ENCODE data around the gene DUSP16. TPM values are rescaled to one million over a fixed set of nuclear protein-coding genes. Genes with fewer than 3 reads are reported as not detected.
"Not testable (repeated sequence)": the region's sequence is repeated elsewhere in the genome, so short reads cannot be mapped to it uniquely, and the experiment has no call there.

The DUSP16 gene
- total RNA-seq, 2 donors from 2014 or later: 81.1 to 94.8 TPM

GRCh38 chr12:12503384-12504078 is 59.1 kb downstream of the DUSP16 start:
- peak in 2 of 3 donors; percentile 14 to 23 for DNase-seq
- H3K27me3 Mint-ChIP-seq: no peaks in the 10 kb centered on the region
- peaks cover 5% of the 10 kb centered on the region for H3K36me3 Mint-ChIP-seq (ENCODE audit: low read depth)
- peaks cover 60% of the 10 kb centered on the region for H3K4me1 Mint-ChIP-seq
- H3K4me3 Mint-ChIP-seq: peak overlapping the region; percentile 83
- H3K9me3 ChIP-seq (ENCODE audit: control insufficient read depth, low read length, poor library complexity, severe bottlenecking): no peaks in the 10 kb centered on the region
- H3K27ac Mint-ChIP-seq: peak overlapping the region; percentile 98
- peak; percentile 37 for ATAC-seq

DNA sequence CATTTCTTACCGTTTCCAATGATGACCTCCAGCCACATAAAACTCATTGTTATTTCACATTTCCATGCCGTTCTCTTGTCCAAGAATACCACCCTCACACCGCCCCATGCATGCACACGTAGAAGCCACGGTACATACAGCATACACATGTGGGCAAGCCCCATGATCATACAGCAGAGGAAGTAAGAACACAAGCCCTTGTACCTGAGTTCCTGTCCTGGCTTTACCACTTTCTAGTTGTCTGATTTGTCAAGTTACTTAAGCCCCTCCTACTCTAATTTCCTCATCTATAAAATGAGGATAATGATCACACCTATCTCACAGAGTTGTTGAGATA is 59.9 kb downstream of the DUSP16 start:
- peaks cover 55% of the 10 kb centered on the region for H3K4me1 Mint-ChIP-seq
- H3K27ac Mint-ChIP-seq: peak overlapping the region; percentile 98
- no peaks in the 10 kb centered on the region for H3K9me3 ChIP-seq (ENCODE audit: control insufficient read depth, low read length, poor library complexity, severe bottlenecking)
- H3K36me3 Mint-ChIP-seq (ENCODE audit: low read depth): peaks cover 5% of the 10 kb centered on the region
- peak; percentile 79 for ATAC-seq
- H3K27me3 Mint-ChIP-seq: no peaks in the 10 kb centered on the region
- peak in 1 of 3 donors; percentile 14 for DNase-seq
- peak overlapping the region; percentile 83 for H3K4me3 Mint-ChIP-seq

- Mint-ChIP-seq H3K4me1 (peaks cover 55% of the 10 kb centered on the region), H3K27ac (peak overlapping the region; percentile 98), H3K4me3 (peak overlapping the region; percentile 83)
- not testable (repeated sequence) for H3K27me3 Mint-ChIP-seq; H3K36me3 Mint-ChIP-seq (ENCODE audit: low read depth); H3K9me3 ChIP-seq (ENCODE audit: control insufficient read depth, low read length, poor library complexity, severe bottlenecking)
- DNase-seq: peak in 1 of 3 donors; percentile 11
- peak; percentile 53 for ATAC-seq
These were observed 60.4 kb downstream of the DUSP16 start for GRCh38 chr12:12502130-12502814.

DNA sequence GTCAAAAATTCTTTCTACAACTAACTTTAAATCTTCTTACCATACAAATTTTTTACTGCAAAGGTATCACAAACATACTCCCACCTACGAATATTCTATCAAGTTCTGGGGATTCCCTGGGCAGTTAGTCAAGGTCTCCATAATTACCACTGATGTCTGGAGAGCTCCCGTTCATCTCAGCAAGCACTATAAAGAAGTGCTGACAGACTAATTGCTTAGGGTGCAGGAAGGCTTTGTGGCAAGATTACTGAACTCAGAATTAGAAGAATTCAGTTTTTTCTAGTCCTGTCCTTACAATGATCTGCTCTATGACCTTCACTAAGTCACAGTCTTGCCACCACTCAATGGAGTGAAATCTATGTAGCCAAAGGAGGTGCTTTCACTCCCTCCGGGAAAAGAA is 61.5 kb downstream of the DUSP16 start:
- Mint-ChIP-seq H3K27ac (peak overlapping the region; percentile 98), H3K4me3 (peak overlapping the region; percentile 66), H3K27me3 (no peaks in the 10 kb centered on the region), H3K4me1 (peaks cover 49% of the 10 kb centered on the region), H3K36me3 (ENCODE audit: low read depth) (peaks cover 5% of the 10 kb centered on the region)
- H3K9me3 ChIP-seq (ENCODE audit: control insufficient read depth, low read length, poor library complexity, severe bottlenecking): no peaks in the 10 kb centered on the region
- ATAC-seq (peak; percentile 26), DNase-seq (no peak)

GRCh38 chr12:12499909-12500604 is 62.6 kb downstream of the DUSP16 start:
- no peaks in the 10 kb centered on the region for H3K9me3 ChIP-seq (ENCODE audit: control insufficient read depth, low read length, poor library complexity, severe bottlenecking)
- DNase-seq: no peak
- Mint-ChIP-seq H3K4me1 (peaks cover 45% of the 10 kb centered on the region), H3K4me3 (peak overlapping the region; percentile 75), H3K36me3 (ENCODE audit: low read depth) (peaks cover 5% of the 10 kb centered on the region), H3K27me3 (no peaks in the 10 kb centered on the region), H3K27ac (peak overlapping the region; percentile 98)
- ATAC-seq: peak; percentile 23

DNA sequence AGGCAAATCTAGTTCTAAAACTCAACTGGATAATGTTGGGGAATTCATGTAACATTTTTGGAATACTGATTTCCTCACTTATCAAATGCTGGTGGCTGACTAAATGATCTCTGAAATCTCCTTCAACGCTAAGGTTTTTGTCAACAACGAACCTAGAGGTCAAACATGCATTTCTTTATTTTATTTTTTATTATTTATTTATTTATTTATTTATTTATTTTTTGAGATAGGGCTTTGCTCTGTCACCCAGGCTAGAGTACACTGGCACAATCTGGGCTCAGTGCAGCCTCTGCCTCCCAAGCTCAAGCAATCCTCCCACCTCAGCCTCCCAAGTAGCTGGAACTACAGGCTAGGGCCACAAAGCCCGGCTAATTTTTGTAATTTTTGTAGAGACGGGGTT is 64.5 kb downstream of the DUSP16 start:
- DNase-seq: no peak
- Mint-ChIP-seq H3K27ac (peak overlapping the region; percentile 98), H3K4me1 (peaks cover 38% of the 10 kb centered on the region)

GRCh38 chr12:12495536-12495935 is 67.1 kb downstream of the DUSP16 start:
- H3K4me1 Mint-ChIP-seq: peaks cover 22% of the 10 kb centered on the region
- no peak overlapping the region for H3K4me3 Mint-ChIP-seq
- peaks cover 3% of the 10 kb centered on the region for H3K36me3 Mint-ChIP-seq (ENCODE audit: low read depth)
- DNase-seq (no peak), ATAC-seq (no peak)
- H3K9me3 ChIP-seq (ENCODE audit: control insufficient read depth, low read length, poor library complexity, severe bottlenecking): no peaks in the 10 kb centered on the region
- no peaks in the 10 kb centered on the region for H3K27me3 Mint-ChIP-seq
- no peak overlapping the region for H3K27ac Mint-ChIP-seq

More for the DNA sequence above, 64.5 kb downstream of the DUSP16 start:
- H3K4me3 Mint-ChIP-seq: no peak overlapping the region
- H3K27me3 Mint-ChIP-seq: no peaks in the 10 kb centered on the region
- H3K36me3 Mint-ChIP-seq (ENCODE audit: low read depth): peaks cover 5% of the 10 kb centered on the region
- H3K9me3 ChIP-seq (ENCODE audit: control insufficient read depth, low read length, poor library complexity, severe bottlenecking): no peaks in the 10 kb centered on the region
- no peak for ATAC-seq

DNA sequence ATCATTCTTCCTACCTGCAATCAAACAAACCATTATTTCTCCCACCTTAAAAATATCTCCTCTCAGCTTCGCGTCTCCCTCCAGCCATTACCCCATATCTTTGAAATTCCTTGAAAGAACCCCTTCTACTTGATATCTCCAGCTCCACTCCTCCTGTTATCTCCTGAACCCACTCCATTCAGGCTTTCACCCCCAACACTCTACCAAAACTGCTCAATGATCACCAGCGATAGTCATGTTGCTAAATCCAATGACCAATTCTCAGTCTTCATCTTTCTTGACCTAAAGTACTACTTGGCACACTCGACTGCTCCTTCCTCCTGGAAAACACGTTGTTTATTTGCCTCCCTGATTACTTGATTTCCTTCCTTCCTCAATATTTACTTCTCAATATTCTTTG is 70.1 kb downstream of the DUSP16 start:
- Mint-ChIP-seq H3K4me1 (peaks cover 17% of the 10 kb centered on the region), H3K27ac (no peak overlapping the region), H3K36me3 (ENCODE audit: low read depth) (peaks cover 3% of the 10 kb centered on the region), H3K4me3 (no peak overlapping the region), H3K27me3 (no peaks in the 10 kb centered on the region)
- ATAC-seq: no peak
- H3K9me3 ChIP-seq (ENCODE audit: control insufficient read depth, low read length, poor library complexity, severe bottlenecking): no peaks in the 10 kb centered on the region
- no peak for DNase-seq

GRCh38 chr12:12491606-12492005 is 71.1 kb downstream of the DUSP16 start:
- no peaks in the 10 kb centered on the region for H3K9me3 ChIP-seq (ENCODE audit: control insufficient read depth, low read length, poor library complexity, severe bottlenecking)
- no peaks in the 10 kb centered on the region for H3K27me3 Mint-ChIP-seq
- H3K27ac Mint-ChIP-seq: no peak overlapping the region
- DNase-seq (no peak), ATAC-seq (no peak)
- peaks cover 3% of the 10 kb centered on the region for H3K36me3 Mint-ChIP-seq (ENCODE audit: low read depth)
- H3K4me1 Mint-ChIP-seq: peaks cover 22% of the 10 kb centered on the region
- no peak overlapping the region for H3K4me3 Mint-ChIP-seq

GRCh38 chr12:12488823-12489550 is 73.7 kb downstream of the DUSP16 start:
- no peak overlapping the region for H3K4me3 Mint-ChIP-seq
- H3K27ac Mint-ChIP-seq: peak overlapping the region; percentile 99
- H3K4me1 Mint-ChIP-seq: peaks cover 22% of the 10 kb centered on the region
- peaks cover 3% of the 10 kb centered on the region for H3K36me3 Mint-ChIP-seq (ENCODE audit: low read depth)
- no peaks in the 10 kb centered on the region for H3K27me3 Mint-ChIP-seq
- DNase-seq (no peak), ATAC-seq (peak; percentile 63)
- no peaks in the 10 kb centered on the region for H3K9me3 ChIP-seq (ENCODE audit: control insufficient read depth, low read length, poor library complexity, severe bottlenecking)

DNA sequence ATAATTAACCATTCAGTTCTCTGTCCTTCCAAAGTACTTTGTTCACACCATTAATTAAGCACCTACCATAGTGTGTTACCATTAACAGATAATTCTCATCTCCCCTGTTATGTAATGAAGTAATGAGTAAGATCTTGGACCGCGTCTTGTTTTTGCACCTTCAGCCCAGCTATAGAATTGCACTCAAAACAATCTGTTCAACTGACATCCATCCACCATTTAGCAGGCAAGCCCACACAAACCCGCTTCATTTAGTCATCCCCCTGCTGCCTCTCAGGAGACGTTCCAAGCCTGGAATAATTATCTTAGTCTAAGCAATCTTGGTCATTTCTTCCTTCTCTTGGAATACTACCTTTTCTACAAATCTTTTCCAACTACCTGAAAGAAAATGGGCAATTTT is 74.4 kb downstream of the DUSP16 start:
- no peak for ATAC-seq
- peak overlapping the region; percentile 99 for H3K27ac Mint-ChIP-seq
- peak overlapping the region; percentile 2 for H3K4me3 Mint-ChIP-seq
- H3K36me3 Mint-ChIP-seq (ENCODE audit: low read depth): peaks cover 3% of the 10 kb centered on the region
- H3K27me3 Mint-ChIP-seq: no peaks in the 10 kb centered on the region
- H3K4me1 Mint-ChIP-seq: peaks cover 28% of the 10 kb centered on the region
- no peak for DNase-seq
- H3K9me3 ChIP-seq (ENCODE audit: control insufficient read depth, low read length, poor library complexity, severe bottlenecking): no peaks in the 10 kb centered on the region

GRCh38 chr12:12487490-12487889 is 75.2 kb downstream of the DUSP16 start:
- H3K4me3 Mint-ChIP-seq: peak overlapping the region; percentile 2
- H3K36me3 Mint-ChIP-seq (ENCODE audit: low read depth): peaks cover 6% of the 10 kb centered on the region
- H3K4me1 Mint-ChIP-seq: peaks cover 34% of the 10 kb centered on the region
- ATAC-seq (no peak), DNase-seq (no peak)
- H3K27ac Mint-ChIP-seq: peak overlapping the region; percentile 99
- no peaks in the 10 kb centered on the region for H3K27me3 Mint-ChIP-seq
- H3K9me3 ChIP-seq (ENCODE audit: control insufficient read depth, low read length, poor library complexity, severe bottlenecking): no peaks in the 10 kb centered on the region

Measured in T-helper 17 cell (primary cell).